HAP-1 (cell line): ENCODE measurements around the gene RNASET2.
"Not testable (repeated sequence)": the region's sequence is repeated elsewhere in the genome, so short reads cannot be mapped to it uniquely, and the experiment has no call there.

Experiments used
- DNase-seq, 2 experiments: peaks; one replicate each; pipeline ENCODE4 v3.0.0-alpha.2; 2016 to 2020; ENCODE audit warnings: low spot score in 2 of 2
- H3K27me3 ChIP-seq: fragments of 250-450 bp; sonication (Bioruptor Pico); 2 replicates; pipeline ENCODE4 v1.5.1; 2020; ENCODE audit warnings: low read depth, mild to moderate bottlenecking, moderate library complexity
- H3K36me3 ChIP-seq: fragments of 250-450 bp; sonication (Bioruptor Pico); replicated peaks from 2 replicates; pipeline ENCODE4 v1.5.1; 2020; ENCODE audit warnings: mild to moderate bottlenecking
- H3K4me1 ChIP-seq: fragments of 250-450 bp; sonication (Bioruptor Pico); 2 replicates; pipeline ENCODE4 v1.5.1; 2020; ENCODE audit warnings: mild to moderate bottlenecking
- H3K4me3 ChIP-seq: fragments of 250-450 bp; sonication (Bioruptor Pico); 2 replicates; pipeline ENCODE4 v1.5.1; 2020; ENCODE audit warnings: mild to moderate bottlenecking, moderate library complexity
- H3K9me3 ChIP-seq: fragments of 250-450 bp; sonication (Bioruptor Pico); 2 replicates; pipeline ENCODE4 v1.5.1; 2020; ENCODE audit warnings: mild to moderate bottlenecking, moderate library complexity
- in situ Hi-C: fragments of 300-500 bp; cut with MboI; formaldehyde crosslinking; loops from 3 replicates; pipeline ENCODE4 v1.14.3; 2020; ENCODE audit warnings: low sequenced_read_pairs, inconsistent platforms, mixed read lengths

Gene RNASET2

DNA sequence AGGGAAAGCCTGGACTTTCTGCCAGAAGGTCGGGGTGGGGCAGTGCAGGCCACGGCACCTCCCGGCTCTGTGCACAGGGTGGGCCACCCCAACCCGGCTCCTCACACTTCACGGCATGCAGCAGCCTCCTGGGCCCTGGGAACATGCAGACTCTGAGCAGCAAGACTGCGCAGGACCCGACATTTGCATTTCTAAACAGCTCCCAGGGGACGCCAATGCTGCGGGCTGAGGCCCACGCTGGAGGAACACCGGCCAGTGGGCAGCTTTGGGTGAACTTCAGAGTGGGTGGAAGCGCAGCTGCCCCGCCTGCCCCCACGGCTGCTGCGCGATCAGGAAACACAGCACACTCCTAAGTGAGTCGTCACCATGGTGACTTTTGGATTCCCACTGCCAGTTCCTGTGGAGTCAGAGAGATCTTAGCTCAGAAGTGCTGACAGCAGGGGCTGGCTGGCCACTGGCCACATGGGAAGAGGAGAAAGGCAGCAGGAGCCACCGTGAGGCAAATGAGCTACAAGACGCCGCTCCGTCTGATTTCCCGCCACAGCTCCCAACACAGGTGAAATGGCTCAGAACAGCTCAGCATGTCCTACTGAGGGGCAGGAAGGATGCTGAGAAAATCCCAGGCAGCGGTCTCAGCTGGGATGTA lies 52.1 kb downstream of the RNASET2 start:
- Histone ChIP-seq H3K27me3 (no peaks in the 10 kb centered on the region), H3K4me3 (no peak overlapping the region), H3K36me3 (no peaks in the 10 kb centered on the region), H3K9me3 (no peaks in the 10 kb centered on the region), H3K4me1 (no peaks in the 10 kb centered on the region)
- DNase-seq = peak in 1 of 2 experiments; percentile 42
- in situ Hi-C loops = no loop called here

- DNase-seq = no peak
- no peaks in the 10 kb centered on the region for H3K36me3 ChIP-seq
- H3K4me1 ChIP-seq = no peaks in the 10 kb centered on the region
- H3K27me3 ChIP-seq = no peaks in the 10 kb centered on the region
- in situ Hi-C loops = no loop called here
- no peak overlapping the region for H3K4me3 ChIP-seq
- H3K9me3 ChIP-seq = no peaks in the 10 kb centered on the region
Measured at GRCh38 chr6:166903500-166903899, 52.9 kb downstream of the RNASET2 start.

- no peak for DNase-seq
- Histone ChIP-seq H3K9me3 (no peaks in the 10 kb centered on the region), H3K36me3 (no peaks in the 10 kb centered on the region), H3K27me3 (no peaks in the 10 kb centered on the region), H3K4me1 (no peaks in the 10 kb centered on the region), H3K4me3 (no peak overlapping the region)
- in situ Hi-C loops = no loop called here
Measured at GRCh38 chr6:166903027-166903426, 53.3 kb downstream of the RNASET2 start.

DNA sequence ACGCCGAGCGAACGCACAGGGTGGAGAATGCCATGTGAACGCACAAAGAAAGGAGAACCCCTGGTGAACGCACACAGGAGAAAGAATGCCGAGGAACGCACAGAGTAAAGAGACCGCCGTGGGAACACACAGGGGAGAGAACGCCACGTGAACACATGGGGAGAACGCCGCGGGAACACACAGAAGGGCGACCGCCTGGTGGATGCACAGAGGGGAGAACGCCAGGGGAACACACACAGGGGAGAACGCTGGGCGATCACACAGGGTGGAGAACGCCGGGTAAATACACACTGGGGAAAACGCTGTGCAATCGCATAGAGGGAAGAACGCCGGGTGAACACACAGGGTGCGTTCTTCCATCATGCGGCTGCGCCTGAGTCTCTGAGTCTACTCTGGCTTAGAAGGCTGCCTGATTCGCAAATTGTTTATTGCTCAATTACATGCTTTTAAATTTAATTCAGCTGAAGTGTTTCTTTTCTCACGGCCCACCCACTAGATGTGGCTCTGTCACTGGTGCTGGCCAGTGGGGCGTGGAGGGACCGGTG lies 54.1 kb downstream of the RNASET2 start:
- in situ Hi-C loops = no loop called here
- Histone ChIP-seq H3K4me3 (no peak overlapping the region), H3K27me3 (no peaks in the 10 kb centered on the region), H3K9me3 (no peaks in the 10 kb centered on the region), H3K36me3 (no peaks in the 10 kb centered on the region), H3K4me1 (no peaks in the 10 kb centered on the region)
- DNase-seq = no peak

DNA sequence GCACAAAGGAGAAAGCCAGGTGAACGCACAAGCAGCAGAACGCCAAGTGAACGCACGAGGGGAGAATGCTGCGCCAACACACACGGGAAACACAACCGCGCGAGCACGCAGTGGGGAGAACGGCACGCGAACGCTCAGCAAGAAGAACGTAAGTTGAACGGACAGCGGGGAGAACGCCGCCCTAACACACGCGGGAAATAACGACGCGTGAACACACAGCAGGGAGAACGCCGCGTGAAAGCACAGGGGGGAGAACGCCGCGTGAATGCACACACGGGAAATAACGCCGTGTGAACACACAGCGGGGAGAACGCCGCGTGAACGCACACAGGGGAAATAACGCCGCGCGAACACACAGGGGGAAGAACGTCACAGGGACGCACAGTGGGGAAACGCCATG lies 54.7 kb downstream of the RNASET2 start:
- DNase-seq = no peak
- Histone ChIP-seq H3K4me1 (no peaks in the 10 kb centered on the region), H3K9me3 (no peaks in the 10 kb centered on the region), H3K27me3 (no peaks in the 10 kb centered on the region), H3K36me3 (no peaks in the 10 kb centered on the region), H3K4me3 (no peak overlapping the region)
- in situ Hi-C loops = no loop called here

- H3K27me3 ChIP-seq = no peaks in the 10 kb centered on the region
- H3K4me1 ChIP-seq = no peaks in the 10 kb centered on the region
- no peak overlapping the region for H3K4me3 ChIP-seq
- no peaks in the 10 kb centered on the region for H3K36me3 ChIP-seq
- H3K9me3 ChIP-seq = no peaks in the 10 kb centered on the region
- no peak for DNase-seq
- in situ Hi-C loops = no loop called here
Measured at GRCh38 chr6:166900956-166901607, 55.3 kb downstream of the RNASET2 start.

- H3K27me3 ChIP-seq = no peaks in the 10 kb centered on the region
- no peaks in the 10 kb centered on the region for H3K4me1 ChIP-seq
- in situ Hi-C loops = no loop called here
- H3K36me3 ChIP-seq = no peaks in the 10 kb centered on the region
- H3K9me3 ChIP-seq = no peaks in the 10 kb centered on the region
- DNase-seq = no peak
- no peak overlapping the region for H3K4me3 ChIP-seq
Measured at GRCh38 chr6:166900130-166900708, 56.1 kb downstream of the RNASET2 start.

GRCh38 chr6:166898910-166899309 lies 57.4 kb downstream of the RNASET2 start:
- no peaks in the 10 kb centered on the region for H3K4me1 ChIP-seq
- no peaks in the 10 kb centered on the region for H3K36me3 ChIP-seq
- no peak overlapping the region for H3K4me3 ChIP-seq
- DNase-seq = no peak
- no peaks in the 10 kb centered on the region for H3K9me3 ChIP-seq
- in situ Hi-C loops = no loop called here
- no peaks in the 10 kb centered on the region for H3K27me3 ChIP-seq

DNA sequence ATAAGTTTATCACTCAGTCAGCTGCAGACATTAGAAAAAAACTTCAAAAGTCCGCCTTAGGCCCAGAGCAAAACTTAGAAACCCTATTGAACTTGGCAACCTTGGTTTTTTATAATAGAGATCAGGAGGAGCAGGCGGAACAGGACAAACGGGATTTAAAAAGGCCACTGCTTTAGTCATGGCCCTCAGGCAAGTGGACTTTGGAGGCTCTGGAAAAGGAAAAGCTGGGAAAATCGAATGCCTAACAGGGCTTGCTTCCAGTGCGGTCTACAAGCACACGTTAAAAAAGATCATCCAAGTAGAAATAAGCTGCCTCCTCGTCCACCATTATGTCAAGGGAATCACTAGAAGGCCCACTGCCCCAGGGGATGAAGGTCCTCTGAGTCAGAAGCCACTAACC lies 61.7 kb downstream of the RNASET2 start:
- H3K4me3 ChIP-seq, H3K4me1 ChIP-seq, DNase-seq, H3K9me3 ChIP-seq, in situ Hi-C loops, H3K27me3 ChIP-seq, H3K36me3 ChIP-seq: not testable (repeated sequence)

GRCh38 chr6:166892472-166892871 lies 63.9 kb downstream of the RNASET2 start:
- H3K36me3 ChIP-seq, in situ Hi-C loops, H3K4me1 ChIP-seq, H3K27me3 ChIP-seq, DNase-seq, H3K4me3 ChIP-seq, H3K9me3 ChIP-seq: not testable (repeated sequence)

GRCh38 chr6:166886773-166887172 lies 69.6 kb downstream of the RNASET2 start:
- DNase-seq, H3K27me3 ChIP-seq, H3K36me3 ChIP-seq, in situ Hi-C loops, H3K4me3 ChIP-seq, H3K4me1 ChIP-seq, H3K9me3 ChIP-seq: not testable (repeated sequence)

- H3K9me3 ChIP-seq, in situ Hi-C loops, H3K4me3 ChIP-seq, H3K4me1 ChIP-seq, DNase-seq, H3K27me3 ChIP-seq, H3K36me3 ChIP-seq: not testable (repeated sequence)
Measured at GRCh38 chr6:166884958-166885357, 71.4 kb downstream of the RNASET2 start.

- Histone ChIP-seq H3K4me3 (no peak overlapping the region), H3K36me3 (no peaks in the 10 kb centered on the region), H3K27me3 (no peaks in the 10 kb centered on the region; the same call in 1 of the 2 replicates), H3K4me1 (no peaks in the 10 kb centered on the region), H3K9me3 (no peaks in the 10 kb centered on the region)
- DNase-seq = no peak
- in situ Hi-C loops = no loop called here
Measured at GRCh38 chr6:166879594-166879993, 76.8 kb downstream of the RNASET2 start.
